K562 (cell line): ENCODE data around the gene RPL18A. TPM values are rescaled to one million over a fixed set of nuclear protein-coding genes. Genes with fewer than 3 reads are reported as not detected.
A peak's percentile ranks its signal among the peaks of the same experiment; 100 is the strongest.

Experiments
- ATAC-seq: fragments of 200-7000 bp; cut with Tn5 transposase; 3 replicates; pipeline ENCODE4 v1.9.1; 2020; ENCODE audit warnings: moderate library complexity
- BruUV-seq: library from RNA; stranded (reverse); fragments of 400-500 nt; replicated peaks from 2 replicates; lab custom pipeline; 2021; lab: Mats Ljungman, UMichigan
- CTCF ChIA-PET: fragments of 300-600 bp; formaldehyde crosslinking; extraction: SDS; loops from one replicate; lab custom pipeline; 2021; ENCODE audit warnings: low intra/inter-chr PET ratio; lab: Yijun Ruan, JAX
- POLR2A ChIA-PET: fragments of 300-600, 350-650 bp; sonication (Branson Sonifier 250); formaldehyde crosslinking; extraction: SDS; loops from one replicate; lab custom pipeline; 2021; ENCODE audit warnings: antibody characterized with exemption, inconsistent platforms; lab: Yijun Ruan, JAX
- DNase-seq, 4 experiments: peaks; one replicate each; pipeline versions ENCODE4 v3.0.0 to v3.0.0-alpha.2; 2011 to 2018; ENCODE audit warnings: low spot score in 3 of 4, mixed read lengths in 3 of 4; ENCODE audit errors: extremely low read depth in 1 of 4
- FAIRE-seq: peaks from 2 replicates; lab custom pipeline; 2011; peaks lifted over from hg19 to GRCh38; lab: Jason Lieb, UNC
- H2AFZ ChIP-seq: 2 replicates; pipeline ENCODE4 v1.6.0; 2011; ENCODE audit warnings: low read depth, low read length, control low read depth, inconsistent platforms
- H3K27ac ChIP-seq: fragments of 200-600 bp; 3 replicates; pipeline ENCODE4 v1.8.0; 2011; ENCODE audit warnings: low read depth, mild to moderate bottlenecking, control low read depth, inconsistent platforms, low read length, moderate library complexity, mixed read lengths; ENCODE audit errors: extremely low read depth
- H3K27me3 ChIP-seq, 2 experiments: fragments of 300-600 bp in 1 of 2; 2 replicates in 1 of 2; 3 replicates in 1 of 2; pipeline versions ENCODE4 v1.6.0 to v1.8.0; 2011; ENCODE audit warnings: inconsistent platforms in 2 of 2, low read length in 2 of 2, mild to moderate bottlenecking in 1 of 2, mixed read lengths in 1 of 2, moderate library complexity in 1 of 2; ENCODE audit not compliant: control insufficient read depth in 2 of 2, insufficient read depth in 2 of 2
- H3K36me3 ChIP-seq: fragments of 300-600 bp; 3 replicates; pipeline ENCODE4 v1.8.0; 2011; ENCODE audit warnings: mild to moderate bottlenecking, low read length, inconsistent platforms; ENCODE audit not compliant: control insufficient read depth, insufficient read depth
- H3K4me1 ChIP-seq, 2 experiments: fragments of 200-600 bp in 1 of 2; replicated peaks in 1 of 2; 2 replicates in 1 of 2; 3 replicates in 1 of 2; pipeline versions ENCODE4 v1.5.1 to v1.8.0; 2011; ENCODE audit warnings: inconsistent platforms in 2 of 2, low read length in 2 of 2, mild to moderate bottlenecking in 1 of 2, mixed read lengths in 1 of 2, moderate library complexity in 1 of 2; ENCODE audit not compliant: control insufficient read depth in 2 of 2, insufficient read depth in 2 of 2
- H3K4me2 ChIP-seq: 2 replicates; pipeline ENCODE4 v1.6.1; 2011; ENCODE audit warnings: low read length, control low read depth, inconsistent platforms, mixed read lengths; ENCODE audit not compliant: insufficient read depth
- H3K4me3 ChIP-seq: fragments of 200-600 bp; sonication (generic), shearing (Covaris generic); 2 replicates; pipeline ENCODE4 v1.5.1; 2016; ENCODE audit warnings: control low read depth, inconsistent platforms
- H3K79me2 ChIP-seq: fragments of 200-600 bp; 3 replicates; pipeline ENCODE4 v1.8.0; 2011; ENCODE audit warnings: low read length, inconsistent platforms; ENCODE audit not compliant: control insufficient read depth, insufficient read depth
- H3K9ac ChIP-seq, 2 experiments: 2 replicates each; pipeline versions ENCODE4 v1.6.0 to v1.6.1; 2011; ENCODE audit warnings: low read depth in 2 of 2, low read length in 2 of 2, control low read depth in 1 of 2, inconsistent platforms in 1 of 2, mild to moderate bottlenecking in 1 of 2, mixed read lengths in 1 of 2; ENCODE audit not compliant: insufficient read depth in 1 of 2
- H3K9me1 ChIP-seq: one replicate; pipeline ENCODE4 v1.6.0; 2011; ENCODE audit warnings: inconsistent platforms, mild to moderate bottlenecking, low read length, moderate library complexity; ENCODE audit not compliant: control insufficient read depth, insufficient read depth
- H3K9me3 ChIP-seq: replicated peaks from 2 replicates; pipeline ENCODE4 v1.5.1; 2011; ENCODE audit warnings: low read depth, low read length, inconsistent platforms; ENCODE audit not compliant: control insufficient read depth, insufficient read depth
- H4K20me1 ChIP-seq: replicated peaks from 2 replicates; pipeline ENCODE4 v1.6.1; 2011; ENCODE audit warnings: low read length, inconsistent platforms, mixed read lengths; ENCODE audit not compliant: control insufficient read depth, insufficient read depth
- FIP1L1 ChIP-seq: fragments of 200-400 bp; formaldehyde crosslinking; IDR thresholded peaks from 2 replicates; pipeline ENCODE4 v1.6.1; 2018; ENCODE audit warnings: mild to moderate bottlenecking, low read depth, low read length; ENCODE audit not compliant: poor library complexity, severe bottlenecking
- POLR2AphosphoS5 ChIP-seq: IDR thresholded peaks from 2 replicates; pipeline ENCODE4 v1.6.1; 2011; ENCODE audit warnings: mild to moderate bottlenecking, low read depth, low read length, moderate library complexity; ENCODE audit not compliant: control insufficient read depth, insufficient read depth
- RBFOX2 ChIP-seq: fragments of 200-400 bp; formaldehyde crosslinking; IDR thresholded peaks from 2 replicates; pipeline ENCODE4 v1.6.1; 2017; ENCODE audit warnings: low read depth, mild to moderate bottlenecking, low read length, moderate library complexity
- SIN3A ChIP-seq, 2 experiments: fragments of 150-350 bp in 1 of 2; IDR thresholded peaks; 2 replicates each; pipeline ENCODE4 v1.6.1; 2011 to 2016; ENCODE audit warnings: borderline replicate concordance in 2 of 2, low read depth in 2 of 2, low read length in 2 of 2, mild to moderate bottlenecking in 2 of 2, moderate library complexity in 2 of 2; ENCODE audit not compliant: control insufficient read depth in 1 of 2
- ZNF561 ChIP-seq: fragments of 450-650 bp; formaldehyde crosslinking; conservative IDR thresholded peaks from 2 replicates; pipeline ENCODE4 v1.4.0; 2020; ENCODE audit warnings: mild to moderate bottlenecking, moderate library complexity
- WGBS: fragments of 100-300 bp; shearing (Covaris generic); methylation state at CpG from one replicate; pipeline ENCODE4 v1.1.6; 2016; ENCODE audit warnings: low coverage, mixed read lengths; ENCODE audit not compliant: insufficient coverage; ENCODE audit errors: missing lambda C conversion rate; 5-methylcytosine and 5-hydroxymethylcytosine counted together
- in situ Hi-C: fragments of 300-500 bp; cut with MboI; formaldehyde crosslinking; loops from 4 replicates; pipeline ENCODE4 v1.15.0; 2018; ENCODE audit warnings: inconsistent platforms, mixed read lengths
- intact Hi-C: fragments of 100-400 bp; cut with micrococcal nuclease; formaldehyde crosslinking; loops from 2 replicates; pipeline ENCODE4 v1.14.2; 2022
- polyA plus RNA-seq, 8 experiments: library from polyadenylated mRNA; depleted of rRNA in 4 of 8; stranded (reverse) in 5 of 8; unstranded in 3 of 8; fragments of >200 nt; fragmentation: Nextera tagmentation in 2 of 8; fragmentation: Illumina TruSeq in 1 of 8; extraction: Ambion mirVana in 2 of 8; extraction: Trizol in 1 of 8; gene quantifications; 2 replicates each; pipeline versions ENCODE4 v1.2.1 to v1.2.3, GENCODE V29; 2011 to 2014; ENCODE audit warnings: inconsistent platforms in 1 of 8, missing spikeins in 1 of 8
- total RNA-seq, 7 experiments: library from RNA; depleted of rRNA in 6 of 7; stranded (reverse); fragments of >200 nt in 6 of 7; fragmentation: Illumina TruSeq in 2 of 7; extraction: Trizol in 2 of 7; gene quantifications; 2 replicates each; pipeline versions ENCODE4 v1.2.1 to v1.2.3, GENCODE V29; 2011 to 2021; ENCODE audit warnings: low replicate concordance in 1 of 7
- TF ChIP-seq, protein P1 (sequence below), 2 experiments: fragments of 450-650 bp in 1 of 2; sonication (generic) in 1 of 2; formaldehyde crosslinking in 1 of 2; IDR thresholded peaks; 2 replicates each; pipeline versions ENCODE4 v1.7.1 to v1.9.0; 2016 to 2022; ENCODE audit warnings: inconsistent platforms in 1 of 2, mild to moderate bottlenecking in 1 of 2, missing genetic modification reagents in 1 of 2

The RPL18A gene
- total and polyA plus RNA-seq, 9 of the 15 experiments (the other 6 are each of a cell fraction or from before 2014, with no cell fraction given) = 626 to 2,882 (median 1,895) TPM

DNA sequence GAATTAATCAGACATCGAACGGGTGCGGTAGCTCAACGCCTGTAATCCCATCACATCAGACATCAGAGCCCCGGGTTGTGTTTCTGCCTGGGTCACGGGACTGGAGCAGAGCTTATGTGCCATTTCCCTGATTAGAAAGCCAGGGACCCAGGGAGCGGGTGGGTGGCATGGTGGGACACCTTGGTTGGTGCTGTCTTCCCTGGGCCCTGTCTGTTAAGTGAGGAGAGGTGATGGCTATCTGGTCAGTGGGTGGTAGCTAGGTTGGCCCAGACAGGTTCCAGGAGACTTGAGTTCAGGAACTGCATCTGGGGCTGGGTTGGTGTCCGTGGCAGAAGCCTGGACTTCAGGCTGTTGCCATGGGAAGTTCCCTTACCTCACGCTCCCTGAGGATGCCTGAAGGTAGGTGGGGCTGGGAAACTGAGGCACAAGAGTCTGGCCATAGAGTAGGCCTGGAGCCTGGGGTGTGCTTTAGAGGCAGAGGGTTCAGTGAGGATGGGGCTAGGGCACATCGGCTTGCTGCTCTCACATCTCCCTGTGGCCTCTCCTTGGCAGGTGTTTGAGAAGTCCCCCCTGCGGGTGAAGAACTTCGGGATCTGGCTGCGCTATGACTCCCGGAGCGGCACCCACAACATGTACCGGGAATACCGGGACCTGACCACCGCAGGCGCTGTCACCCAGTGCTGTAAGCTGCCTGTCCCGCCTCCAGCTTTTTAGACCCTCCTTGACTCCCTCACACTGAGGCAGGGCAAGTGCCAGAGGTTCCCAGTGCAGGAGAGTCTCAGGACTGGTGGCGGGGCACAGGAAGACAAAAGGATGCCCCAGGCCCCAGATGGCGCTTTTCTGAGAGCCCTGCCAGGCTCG lies 2.1 kb downstream of the RPL18A start (continued):
- 0 out of 4 replicates have a peak, but pooled peaks of 1 of the 2 experiments have one; percentile 21 for TF ChIP-seq SIN3A (IDR thresholded peaks at IDR 0.05; ENCODE audit: borderline replicate concordance in 2 of 2, control insufficient read depth in 1 of 2, low read depth in 2 of 2, low read length in 2 of 2)
- peak; percentile 42; the same call in 1 of the 2 replicates for TF ChIP-seq POLR2AphosphoS5
- peak; percentile 79 for TF ChIP-seq RBFOX2
- TF ChIP-seq ZNF561 (CRISPR knock-in tag) = no peak

DNA sequence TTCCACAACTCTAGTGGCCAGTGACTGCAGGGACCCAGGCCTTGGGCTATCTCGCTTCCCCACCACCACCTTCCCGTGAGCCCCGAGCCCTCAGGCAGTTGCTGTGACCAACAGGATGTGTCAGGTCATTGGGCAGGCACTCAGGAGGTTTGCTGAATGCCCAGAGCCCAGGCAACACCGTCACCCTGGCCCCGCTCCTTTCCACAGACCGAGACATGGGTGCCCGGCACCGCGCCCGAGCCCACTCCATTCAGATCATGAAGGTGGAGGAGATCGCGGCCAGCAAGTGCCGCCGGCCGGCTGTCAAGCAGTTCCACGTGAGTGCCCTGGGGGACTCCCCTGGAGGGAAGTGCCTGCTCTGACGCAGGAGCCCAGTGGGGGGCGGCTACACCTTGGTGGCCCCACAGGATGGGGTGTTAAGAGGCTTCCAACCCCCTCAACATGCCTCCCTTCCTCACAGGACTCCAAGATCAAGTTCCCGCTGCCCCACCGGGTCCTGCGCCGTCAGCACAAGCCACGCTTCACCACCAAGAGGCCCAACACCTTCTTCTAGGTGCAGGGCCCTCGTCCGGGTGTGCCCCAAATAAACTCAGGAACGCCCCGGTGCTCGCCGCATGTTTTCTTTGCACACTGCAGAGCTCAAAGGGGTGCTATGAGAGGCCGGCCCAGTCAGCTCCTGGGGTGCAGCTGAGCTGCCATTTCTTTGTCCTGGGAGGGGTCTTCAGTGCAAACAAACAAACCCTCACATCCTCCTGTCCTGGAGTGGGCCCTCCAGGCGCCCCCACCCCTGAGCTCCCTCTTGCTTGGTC lies 3.2 kb downstream of the RPL18A start:
- Histone ChIP-seq H3K9ac (peak overlapping the region in 1 of 2 experiments; percentile 99; a peak in 2 of 4 replicates), H3K4me1 (peaks cover 18 to 47% of the 10 kb centered on the region in 2 experiments; a peak in 4 of 5 replicates), H3K9me1 (peaks cover 3% of the 10 kb centered on the region), H3K27me3 (no peaks in the 10 kb centered on the region), H3K79me2 (peaks cover 43% of the 10 kb centered on the region), H4K20me1 (peaks cover 51% of the 10 kb centered on the region), H3K4me3 (no peak overlapping the region), H3K9me3 (no peaks in the 10 kb centered on the region), H3K4me2 (no peak overlapping the region), H3K36me3 (peaks cover 48% of the 10 kb centered on the region), H2AFZ (no peak overlapping the region), H3K27ac (peak overlapping the region; percentile 27; the same call in 1 of the 3 replicates)
- intact Hi-C loops (loop anchor here (10.0 kb wide), 1 partner anchor 192 kb away; no protein-coding TSS in a partner anchor), in situ Hi-C loops (no loop called here)
- BruUV-seq = no TSS peak
- CTCF ChIA-PET = no interaction called here
- peak in 1 of 4 experiments; percentile 3 for DNase-seq
- FAIRE-seq = no peak
- POLR2A ChIA-PET = interaction anchor here (0.6 to 4.2 kb wide), 5 partner anchors 66 to 1573 kb away, joined by 3 to 42 read pairs (median 3); partner anchors contain the start of genes CCDC124 and FCHO1
- WGBS = 89% methylated on average over 25 of the region's 31 CpGs
- no peak for ATAC-seq
- TF ChIP-seq, protein P1, sequence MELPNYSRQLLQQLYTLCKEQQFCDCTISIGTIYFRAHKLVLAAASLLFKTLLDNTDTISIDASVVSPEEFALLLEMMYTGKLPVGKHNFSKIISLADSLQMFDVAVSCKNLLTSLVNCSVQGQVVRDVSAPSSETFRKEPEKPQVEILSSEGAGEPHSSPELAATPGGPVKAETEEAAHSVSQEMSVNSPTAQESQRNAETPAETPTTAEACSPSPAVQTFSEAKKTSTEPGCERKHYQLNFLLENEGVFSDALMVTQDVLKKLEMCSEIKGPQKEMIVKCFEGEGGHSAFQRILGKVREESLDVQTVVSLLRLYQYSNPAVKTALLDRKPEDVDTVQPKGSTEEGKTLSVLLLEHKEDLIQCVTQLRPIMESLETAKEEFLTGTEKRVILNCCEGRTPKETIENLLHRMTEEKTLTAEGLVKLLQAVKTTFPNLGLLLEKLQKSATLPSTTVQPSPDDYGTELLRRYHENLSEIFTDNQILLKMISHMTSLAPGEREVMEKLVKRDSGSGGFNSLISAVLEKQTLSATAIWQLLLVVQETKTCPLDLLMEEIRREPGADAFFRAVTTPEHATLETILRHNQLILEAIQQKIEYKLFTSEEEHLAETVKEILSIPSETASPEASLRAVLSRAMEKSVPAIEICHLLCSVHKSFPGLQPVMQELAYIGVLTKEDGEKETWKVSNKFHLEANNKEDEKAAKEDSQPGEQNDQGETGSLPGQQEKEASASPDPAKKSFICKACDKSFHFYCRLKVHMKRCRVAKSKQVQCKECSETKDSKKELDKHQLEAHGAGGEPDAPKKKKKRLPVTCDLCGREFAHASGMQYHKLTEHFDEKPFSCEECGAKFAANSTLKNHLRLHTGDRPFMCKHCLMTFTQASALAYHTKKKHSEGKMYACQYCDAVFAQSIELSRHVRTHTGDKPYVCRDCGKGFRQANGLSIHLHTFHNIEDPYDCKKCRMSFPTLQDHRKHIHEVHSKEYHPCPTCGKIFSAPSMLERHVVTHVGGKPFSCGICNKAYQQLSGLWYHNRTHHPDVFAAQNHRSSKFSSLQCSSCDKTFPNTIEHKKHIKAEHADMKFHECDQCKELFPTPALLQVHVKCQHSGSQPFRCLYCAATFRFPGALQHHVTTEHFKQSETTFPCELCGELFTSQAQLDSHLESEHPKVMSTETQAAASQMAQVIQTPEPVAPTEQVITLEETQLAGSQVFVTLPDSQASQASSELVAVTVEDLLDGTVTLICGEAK (IDR thresholded peaks at IDR 0.05) = no peak
- TF ChIP-seq, protein P1 (CRISPR knock-in tag; IDR thresholded peaks at IDR 0.05) = peak; percentile 16; the same call in 1 of the 2 replicates
- TF ChIP-seq FIP1L1 = peak; percentile 39
